Astrocyte of the spinal cord (primary cell): ENCODE results near the gene ATP1A3.
A peak's percentile ranks its signal among the peaks of the same experiment; 100 is the strongest.

Source experiments
- DNase-seq: peaks from one replicate; pipeline ENCODE4 v3.0.0; 2011; ENCODE audit warnings: low read depth, low spot score
- H3K4me3 ChIP-seq: 2 replicates; pipeline ENCODE4 v1.5.1; 2011; ENCODE audit warnings: low read depth, mild to moderate bottlenecking, low read length, moderate library complexity
- in situ Hi-C: cut with HindIII; loops from 2 replicates; pipeline ENCODE4 v1.10.0; 2017; ENCODE audit warnings: low sequenced_read_pairs
- TF ChIP-seq, protein P1 (sequence below): IDR thresholded peaks from 2 replicates; pipeline ENCODE4 v1.5.1; 2012; ENCODE audit warnings: low read depth, mild to moderate bottlenecking, low read length, inconsistent platforms

The ATP1A3 gene

DNA sequence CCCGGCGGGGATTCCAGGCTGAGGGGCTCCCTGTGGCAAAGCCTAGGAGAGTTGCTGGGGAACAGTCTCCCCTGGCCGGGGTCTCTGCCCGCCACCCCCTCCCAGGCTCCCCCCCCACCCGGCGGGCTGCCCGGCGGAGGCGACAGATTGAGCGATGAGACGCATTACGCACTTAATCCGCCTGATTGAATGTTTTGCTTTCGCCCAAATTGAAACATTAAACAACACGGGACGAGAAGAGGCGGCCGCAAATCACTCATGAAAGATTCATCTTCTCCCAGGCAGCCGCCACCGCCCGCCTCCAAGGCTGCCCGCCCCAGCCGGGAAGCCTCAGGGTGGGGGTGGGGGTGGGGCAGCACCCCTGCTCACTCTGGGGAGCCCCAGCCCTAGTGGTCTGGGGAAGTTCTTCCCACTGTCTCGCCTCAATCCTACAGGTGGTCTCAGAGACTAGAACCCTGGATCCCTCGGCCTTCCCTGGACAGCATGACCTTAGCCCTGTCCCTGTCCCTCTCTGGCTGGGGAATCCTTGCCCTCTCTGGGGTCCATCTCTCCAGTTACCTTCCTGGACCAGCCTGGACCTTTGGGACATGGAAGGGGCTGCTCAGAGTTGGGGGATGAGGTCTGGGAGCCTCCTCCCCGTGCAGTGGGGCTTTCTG is 58.1 kb downstream of the ATP1A3 start:
- TF ChIP-seq, protein P1, sequence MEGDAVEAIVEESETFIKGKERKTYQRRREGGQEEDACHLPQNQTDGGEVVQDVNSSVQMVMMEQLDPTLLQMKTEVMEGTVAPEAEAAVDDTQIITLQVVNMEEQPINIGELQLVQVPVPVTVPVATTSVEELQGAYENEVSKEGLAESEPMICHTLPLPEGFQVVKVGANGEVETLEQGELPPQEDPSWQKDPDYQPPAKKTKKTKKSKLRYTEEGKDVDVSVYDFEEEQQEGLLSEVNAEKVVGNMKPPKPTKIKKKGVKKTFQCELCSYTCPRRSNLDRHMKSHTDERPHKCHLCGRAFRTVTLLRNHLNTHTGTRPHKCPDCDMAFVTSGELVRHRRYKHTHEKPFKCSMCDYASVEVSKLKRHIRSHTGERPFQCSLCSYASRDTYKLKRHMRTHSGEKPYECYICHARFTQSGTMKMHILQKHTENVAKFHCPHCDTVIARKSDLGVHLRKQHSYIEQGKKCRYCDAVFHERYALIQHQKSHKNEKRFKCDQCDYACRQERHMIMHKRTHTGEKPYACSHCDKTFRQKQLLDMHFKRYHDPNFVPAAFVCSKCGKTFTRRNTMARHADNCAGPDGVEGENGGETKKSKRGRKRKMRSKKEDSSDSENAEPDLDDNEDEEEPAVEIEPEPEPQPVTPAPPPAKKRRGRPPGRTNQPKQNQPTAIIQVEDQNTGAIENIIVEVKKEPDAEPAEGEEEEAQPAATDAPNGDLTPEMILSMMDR: no peak
- H3K4me3 ChIP-seq: no peak overlapping the region
- in situ Hi-C loops: no loop called here
- DNase-seq: no peak

DNA sequence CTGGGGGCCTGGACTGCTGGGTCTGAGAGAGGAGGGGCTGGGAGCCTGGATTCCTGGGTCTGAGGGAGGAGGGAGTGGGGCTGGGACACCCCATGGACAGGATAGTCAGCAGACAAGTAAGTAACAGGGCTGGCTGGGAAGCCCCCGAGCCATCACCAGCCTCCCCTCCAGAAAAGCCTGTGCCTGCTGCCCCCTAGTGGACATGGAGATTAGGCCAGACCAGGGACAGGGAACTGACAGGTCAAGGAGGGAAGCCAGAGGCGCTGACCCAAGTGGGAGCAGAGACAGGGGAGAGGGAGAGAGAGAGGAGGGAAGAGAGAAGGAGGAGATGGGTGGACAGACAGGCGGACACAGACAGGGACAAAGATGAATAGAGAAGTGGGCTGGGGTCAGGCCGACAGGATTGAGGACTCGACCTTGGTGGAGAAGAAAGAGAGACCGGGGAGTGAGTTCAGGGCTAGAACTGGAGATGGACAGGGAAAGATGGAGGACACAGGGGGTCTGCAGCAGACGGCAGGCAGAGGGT is 59.1 kb downstream of the ATP1A3 start:
- H3K4me3 ChIP-seq: no peak overlapping the region
- in situ Hi-C loops: no loop called here
- TF ChIP-seq, protein P1: peak; percentile 97
- DNase-seq: peak; percentile 37

DNA sequence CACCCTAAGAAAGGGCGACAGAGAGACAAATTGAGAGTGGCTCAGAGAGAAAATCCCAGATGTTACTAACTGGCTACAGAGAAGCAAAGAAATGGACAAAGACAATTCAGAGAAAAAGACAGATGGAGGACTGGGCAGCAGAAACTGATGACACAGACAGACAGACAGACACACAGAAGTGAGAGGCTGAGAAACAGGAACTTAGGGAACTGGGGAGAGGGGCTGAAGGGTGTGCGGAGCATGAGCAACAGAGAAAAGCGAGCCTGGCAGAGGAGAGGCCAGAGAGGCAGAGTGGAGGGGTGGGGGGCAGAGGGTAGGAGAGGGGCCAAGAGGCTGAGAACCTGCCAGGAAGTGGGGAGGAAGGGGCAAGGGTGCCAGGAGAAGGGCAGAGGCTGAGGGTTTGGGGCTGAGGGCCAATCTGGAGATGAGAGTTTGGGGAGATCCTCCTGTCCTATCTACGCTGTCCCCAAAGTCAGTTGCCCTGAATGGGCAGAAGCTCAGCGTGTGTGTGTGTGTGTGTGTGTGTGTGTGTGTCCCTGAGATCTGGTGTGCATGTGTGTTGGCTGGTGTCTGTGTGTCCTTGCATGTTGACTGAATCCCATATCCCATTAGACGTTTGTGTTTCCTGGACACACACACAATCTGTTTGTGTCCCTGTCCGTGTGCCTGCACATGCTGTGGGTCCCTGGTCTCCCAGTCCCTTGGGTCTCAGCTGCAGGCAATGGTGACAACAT is 60.2 kb downstream of the ATP1A3 start:
- TF ChIP-seq, protein P1: no peak
- no peak overlapping the region for H3K4me3 ChIP-seq
- in situ Hi-C loops: no loop called here
- no peak for DNase-seq

DNA sequence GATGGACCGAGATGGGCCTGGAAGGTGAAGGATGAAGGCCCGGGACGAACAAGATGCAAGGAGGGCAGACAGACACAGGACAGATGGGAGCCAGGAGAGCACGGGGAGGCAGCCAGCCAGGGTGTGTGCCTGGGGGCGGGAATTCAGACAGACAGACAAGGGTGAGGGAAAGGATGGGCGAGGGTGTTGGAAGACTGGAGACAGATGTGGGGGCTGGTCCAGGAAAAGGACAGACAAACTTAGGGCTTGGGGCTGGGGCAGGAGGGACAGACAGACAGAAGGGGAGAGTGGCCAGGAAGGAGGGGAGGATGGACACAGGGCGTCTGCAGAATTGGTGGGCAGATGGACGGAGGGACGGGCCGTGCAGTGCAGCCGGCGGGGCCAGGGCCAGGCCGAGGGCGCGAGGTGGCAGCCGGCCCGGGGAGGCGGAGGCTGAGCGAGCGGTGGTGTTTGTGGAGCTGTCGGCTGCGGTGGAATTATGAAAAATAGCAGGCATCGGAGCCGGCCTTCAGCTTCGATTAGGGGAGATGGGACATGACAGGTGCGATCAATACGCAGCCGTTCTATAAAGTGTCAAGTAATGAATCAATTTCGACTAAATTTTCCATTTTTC is 61.2 kb downstream of the ATP1A3 start:
- in situ Hi-C loops: no loop called here
- TF ChIP-seq, protein P1: no peak
- no peak overlapping the region for H3K4me3 ChIP-seq
- DNase-seq: no peak

- in situ Hi-C loops: no loop called here
- TF ChIP-seq, protein P1: no peak
- no peak for DNase-seq
- no peak overlapping the region for H3K4me3 ChIP-seq
These were observed 61.7 kb downstream of the ATP1A3 start for GRCh38 chr19:41932259-41932719.

- in situ Hi-C loops: no loop called here
- TF ChIP-seq, protein P1: peak; percentile 42
- DNase-seq: no peak
- no peak overlapping the region for H3K4me3 ChIP-seq
These were observed 63.0 kb downstream of the ATP1A3 start for GRCh38 chr19:41930926-41931592.
